ENCODE measurements around the gene STAC3. TPM values are rescaled to one million over a fixed set of nuclear protein-coding genes. Genes with fewer than 3 reads are reported as not detected.
A peak's percentile ranks its signal among the peaks of the same experiment; 100 is the strongest.

The STAC3 gene
- total and polyA plus RNA-seq, 4 donors = 0.19 to 1.3 (median 0.96) TPM

DNA sequence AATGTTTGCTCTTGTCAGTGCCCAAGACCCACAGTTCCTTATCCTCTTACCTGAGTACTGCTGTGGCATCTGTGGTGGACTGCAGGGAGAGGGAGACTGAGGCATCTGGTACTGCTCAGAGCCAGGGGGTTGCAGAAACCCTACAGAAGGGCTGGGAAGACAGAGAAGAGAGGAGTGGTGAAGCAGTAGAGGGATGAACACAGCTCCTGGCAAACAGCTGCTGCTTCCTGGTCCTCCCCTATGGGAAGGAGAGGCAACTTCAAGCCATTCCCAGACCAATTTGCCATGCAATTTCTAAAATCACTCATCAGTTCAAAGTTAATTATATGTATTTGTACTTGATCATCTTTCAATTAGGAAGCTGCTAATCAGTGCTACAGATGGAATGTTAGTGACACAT is 15.7 kb upstream of the STAC3 start:
- H3K4me3 ChIP-seq (ENCODE audit: low read depth in 1 of 3, low read length in 3 of 3) = no peak overlapping the region
- peaks cover 10 to 50% (median 31%) of the 10 kb centered on the region in 4 donors for H3K36me3 ChIP-seq (ENCODE audit: control insufficient read depth in 4 of 4, insufficient read depth in 3 of 4, low read depth in 1 of 4, low read length in 3 of 4)

GRCh38 chr12:57263096-57263495 is 12.1 kb upstream of the STAC3 start:
- Histone ChIP-seq H3K4me1 (ENCODE audit: control insufficient read depth in 4 of 4, insufficient read depth in 4 of 4, low read length in 3 of 4) (peaks cover 7 to 46% (median 40%) of the 10 kb centered on the region in 4 donors), H3K9me3 (ENCODE audit: control insufficient read depth in 4 of 4, low read length in 3 of 4) (no peaks in the 10 kb centered on the region), H3K36me3 (ENCODE audit: control insufficient read depth in 4 of 4, insufficient read depth in 3 of 4, low read depth in 1 of 4, low read length in 3 of 4) (peaks cover 0 to 28% (median 12%) of the 10 kb centered on the region in 4 donors), H3K9ac (ENCODE audit: low read depth in 1 of 2, low read length in 2 of 2) (no peak overlapping the region), H3K4me3 (ENCODE audit: low read depth in 1 of 3, low read length in 3 of 3) (no peak overlapping the region), H3K27ac (ENCODE audit: low read depth in 1 of 2, low read length in 2 of 2) (peak overlapping the region in 1 of 2 donors; percentile 90), H3K27me3 (ENCODE audit: control insufficient read depth in 4 of 4, insufficient read depth in 4 of 4, low read length in 3 of 4) (no peaks in the 10 kb centered on the region)
- 93% methylated on average over 2 of the region's 2 CpGs for WGBS
- DNase-seq (ENCODE audit: low spot score) = no peak
- no peak for TF ChIP-seq YY1 (IDR thresholded peaks at IDR 0.05)
- no peak for TF ChIP-seq MAX (IDR thresholded peaks at IDR 0.05)
- TF ChIP-seq RXRA (IDR thresholded peaks at IDR 0.05) = no peak
- no peak for TF ChIP-seq RAD21 (IDR thresholded peaks at IDR 0.05)

More for the DNA sequence above, 15.7 kb upstream of the STAC3 start:
- no peak for TF ChIP-seq FOXA1 (IDR thresholded peaks at IDR 0.05)
- TF ChIP-seq RAD21 (IDR thresholded peaks at IDR 0.05) = no peak
- no peak for TF ChIP-seq SP1 (IDR thresholded peaks at IDR 0.05)
- TF ChIP-seq, protein P1, sequence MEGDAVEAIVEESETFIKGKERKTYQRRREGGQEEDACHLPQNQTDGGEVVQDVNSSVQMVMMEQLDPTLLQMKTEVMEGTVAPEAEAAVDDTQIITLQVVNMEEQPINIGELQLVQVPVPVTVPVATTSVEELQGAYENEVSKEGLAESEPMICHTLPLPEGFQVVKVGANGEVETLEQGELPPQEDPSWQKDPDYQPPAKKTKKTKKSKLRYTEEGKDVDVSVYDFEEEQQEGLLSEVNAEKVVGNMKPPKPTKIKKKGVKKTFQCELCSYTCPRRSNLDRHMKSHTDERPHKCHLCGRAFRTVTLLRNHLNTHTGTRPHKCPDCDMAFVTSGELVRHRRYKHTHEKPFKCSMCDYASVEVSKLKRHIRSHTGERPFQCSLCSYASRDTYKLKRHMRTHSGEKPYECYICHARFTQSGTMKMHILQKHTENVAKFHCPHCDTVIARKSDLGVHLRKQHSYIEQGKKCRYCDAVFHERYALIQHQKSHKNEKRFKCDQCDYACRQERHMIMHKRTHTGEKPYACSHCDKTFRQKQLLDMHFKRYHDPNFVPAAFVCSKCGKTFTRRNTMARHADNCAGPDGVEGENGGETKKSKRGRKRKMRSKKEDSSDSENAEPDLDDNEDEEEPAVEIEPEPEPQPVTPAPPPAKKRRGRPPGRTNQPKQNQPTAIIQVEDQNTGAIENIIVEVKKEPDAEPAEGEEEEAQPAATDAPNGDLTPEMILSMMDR (IDR thresholded peaks at IDR 0.05; ENCODE audit: low read depth, low read length, missing input control) = no peak
- TF ChIP-seq RXRA (IDR thresholded peaks at IDR 0.05) = no peak
- TF ChIP-seq TAF1 (conservative IDR thresholded peaks at IDR 0.05) = no peak
- no peak for TF ChIP-seq HNF4G (IDR thresholded peaks at IDR 0.05)
- no peak for TF ChIP-seq HNF4A (conservative IDR thresholded peaks at IDR 0.05)
- no peak for TF ChIP-seq GABPA (IDR thresholded peaks at IDR 0.05 in 1 of 2, conservative IDR thresholded peaks at IDR 0.05 in 1 of 2)
- no peak for TF ChIP-seq NR2F2 (IDR thresholded peaks at IDR 0.05)
- TF ChIP-seq FOXA2 (IDR thresholded peaks at IDR 0.05) = no peak
- TF ChIP-seq JUND (IDR thresholded peaks at IDR 0.05) = no peak
- no peak for TF ChIP-seq ZBTB33 (IDR thresholded peaks at IDR 0.05)
- peaks cover 3 to 21% (median 16%) of the 10 kb centered on the region in 4 donors for H3K4me1 ChIP-seq (ENCODE audit: control insufficient read depth in 4 of 4, insufficient read depth in 4 of 4, low read length in 3 of 4)
- no peak overlapping the region for H3K9ac ChIP-seq (ENCODE audit: low read depth in 1 of 2, low read length in 2 of 2)
- DNase-seq (ENCODE audit: low spot score) = no peak
- no peak overlapping the region for H3K27ac ChIP-seq (ENCODE audit: low read depth in 1 of 2, low read length in 2 of 2)
- H3K27me3 ChIP-seq (ENCODE audit: control insufficient read depth in 4 of 4, insufficient read depth in 4 of 4, low read length in 3 of 4) = no peaks in the 10 kb centered on the region
- no peaks in the 10 kb centered on the region for H3K9me3 ChIP-seq (ENCODE audit: control insufficient read depth in 4 of 4, low read length in 3 of 4)

DNA sequence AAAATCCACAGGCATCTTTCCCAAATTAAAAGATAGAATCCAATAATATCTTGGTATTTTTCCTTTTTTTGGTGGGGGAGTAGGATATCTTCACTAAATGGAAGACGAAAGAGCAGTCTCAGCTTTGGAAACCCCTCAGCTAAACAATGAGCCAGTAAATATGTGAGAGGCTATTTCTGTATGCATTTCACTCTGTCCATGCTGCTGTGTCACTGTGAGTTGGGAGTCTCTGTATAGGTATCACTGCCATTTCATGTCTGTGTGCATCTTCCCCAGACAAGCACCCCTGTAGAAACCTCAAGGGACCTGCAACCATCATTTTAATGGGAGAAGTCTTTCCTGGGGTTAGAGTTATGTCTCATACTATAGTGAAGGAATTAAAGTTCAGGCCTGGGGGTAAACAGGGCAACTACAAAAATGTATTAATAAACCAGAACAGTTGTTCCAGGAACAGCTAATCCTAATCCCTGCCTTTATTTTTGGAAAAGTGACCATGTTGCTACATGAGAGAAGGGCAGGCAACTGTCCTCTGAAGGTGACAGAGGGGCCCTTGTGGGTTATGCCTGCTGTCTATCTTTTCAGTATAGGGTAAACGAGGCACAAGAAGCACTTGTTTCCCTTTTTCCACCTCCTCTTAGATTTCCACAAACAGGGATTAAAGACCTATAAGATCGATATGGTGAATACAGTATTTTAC is 11.3 kb upstream of the STAC3 start:
- H3K36me3 ChIP-seq (ENCODE audit: control insufficient read depth in 4 of 4, insufficient read depth in 3 of 4, low read depth in 1 of 4, low read length in 3 of 4) = peaks cover 0 to 28% (median 12%) of the 10 kb centered on the region in 4 donors
- peaks cover 7 to 53% (median 42%) of the 10 kb centered on the region in 4 donors for H3K4me1 ChIP-seq (ENCODE audit: control insufficient read depth in 4 of 4, insufficient read depth in 4 of 4, low read length in 3 of 4)
- WGBS = 87% methylated on average over 3 of the region's 3 CpGs
- no peaks in the 10 kb centered on the region for H3K27me3 ChIP-seq (ENCODE audit: control insufficient read depth in 4 of 4, insufficient read depth in 4 of 4, low read length in 3 of 4)
- H3K9ac ChIP-seq (ENCODE audit: low read depth in 1 of 2, low read length in 2 of 2) = no peak overlapping the region
- no peaks in the 10 kb centered on the region for H3K9me3 ChIP-seq (ENCODE audit: control insufficient read depth in 4 of 4, low read length in 3 of 4)
- DNase-seq (ENCODE audit: low spot score) = no peak
- peak overlapping the region; percentile 55 to 90 for H3K27ac ChIP-seq (ENCODE audit: low read depth in 1 of 2, low read length in 2 of 2)
- no peak overlapping the region for H3K4me3 ChIP-seq (ENCODE audit: low read depth in 1 of 3, low read length in 3 of 3)
- TF ChIP-seq NR2F2 (IDR thresholded peaks at IDR 0.05) (no peak), MAX (IDR thresholded peaks at IDR 0.05) (no peak), HNF4G (IDR thresholded peaks at IDR 0.05) (no peak), RAD21 (IDR thresholded peaks at IDR 0.05) (no peak), HNF4A (conservative IDR thresholded peaks at IDR 0.05) (no peak), TAF1 (conservative IDR thresholded peaks at IDR 0.05) (no peak), REST (IDR thresholded peaks at IDR 0.05) (no peak)
- TF ChIP-seq, protein P2, sequence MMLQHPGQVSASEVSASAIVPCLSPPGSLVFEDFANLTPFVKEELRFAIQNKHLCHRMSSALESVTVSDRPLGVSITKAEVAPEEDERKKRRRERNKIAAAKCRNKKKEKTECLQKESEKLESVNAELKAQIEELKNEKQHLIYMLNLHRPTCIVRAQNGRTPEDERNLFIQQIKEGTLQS (IDR thresholded peaks at IDR 0.05) = no peak
